K562 (cell line): Measurements from ENCODE around the gene VMP1. TPM values are rescaled to one million over a fixed set of nuclear protein-coding genes. Genes with fewer than 3 reads are reported as not detected.

Source experiments
- MEF2A ChIP-seq: IDR thresholded peaks from 2 replicates; pipeline ENCODE4 v1.6.1; 2011; ENCODE audit warnings: low read depth, mild to moderate bottlenecking, low read length, moderate library complexity; ENCODE audit not compliant: control insufficient read depth
- NCOA4 ChIP-seq: fragments of 450-650 bp; IDR thresholded peaks from 2 replicates; pipeline ENCODE4 v1.6.1; 2018; ENCODE audit warnings: mild to moderate bottlenecking; ENCODE audit not compliant: partially characterized antibody
- SIN3B ChIP-seq: fragments of 450-650 bp; IDR thresholded peaks from 2 replicates; pipeline ENCODE4 v1.6.1; 2017; ENCODE audit warnings: low read depth, mild to moderate bottlenecking, moderate library complexity
- TRIM28 ChIP-seq: fragments of 450-650 bp; IDR thresholded peaks from 2 replicates; pipeline ENCODE4 v1.6.1; 2017
- ZNF232 ChIP-seq: sonication (generic); formaldehyde crosslinking; IDR thresholded peaks from 2 replicates; pipeline ENCODE4 v1.8.0; 2022; ENCODE audit warnings: mild to moderate bottlenecking, missing genetic modification reagents
- polyA plus RNA-seq, 8 experiments: library from polyadenylated mRNA; depleted of rRNA in 4 of 8; stranded (reverse) in 5 of 8; unstranded in 3 of 8; fragments of >200 nt; fragmentation: Nextera tagmentation in 2 of 8; fragmentation: Illumina TruSeq in 1 of 8; extraction: Ambion mirVana in 2 of 8; extraction: Trizol in 1 of 8; gene quantifications; 2 replicates each; pipeline versions ENCODE4 v1.2.1 to v1.2.3, GENCODE V29; 2011 to 2014; ENCODE audit warnings: inconsistent platforms in 1 of 8, missing spikeins in 1 of 8
- total RNA-seq, 7 experiments: library from RNA; depleted of rRNA in 6 of 7; stranded (reverse); fragments of >200 nt in 6 of 7; fragmentation: Illumina TruSeq in 2 of 7; extraction: Trizol in 2 of 7; gene quantifications; 2 replicates each; pipeline versions ENCODE4 v1.2.1 to v1.2.3, GENCODE V29; 2011 to 2021; ENCODE audit warnings: low replicate concordance in 1 of 7
- TF ChIP-seq, protein P1 (sequence below): sonication (generic); formaldehyde crosslinking; IDR thresholded peaks from 2 replicates; pipeline ENCODE4 v1.8.0; 2023; ENCODE audit warnings: missing genetic modification reagents, mild to moderate bottlenecking, borderline replicate concordance
- TF ChIP-seq, protein P2 (sequence below): fragments of 250-450 bp; sonication (Bioruptor Pico); IDR thresholded peaks from 2 replicates; pipeline ENCODE4 v1.4.0; 2020; ENCODE audit warnings: mild to moderate bottlenecking
- TF ChIP-seq, protein P3 (sequence below): fragments of 450-650 bp; conservative IDR thresholded peaks from 2 replicates; pipeline ENCODE4 v1.6.1; 2016; ENCODE audit warnings: missing genetic modification characterization, low read depth, mild to moderate bottlenecking, control low read depth, missing compliant biosample characterization
- TF ChIP-seq, protein P4 (sequence below), 2 experiments: fragments of 150-350 bp in 1 of 2; IDR thresholded peaks; 2 replicates each; pipeline ENCODE4 v1.6.1; 2012 to 2016; ENCODE audit warnings: low read depth in 2 of 2, low read length in 2 of 2, mild to moderate bottlenecking in 1 of 2, moderate library complexity in 1 of 2

VMP1 gene
- total and polyA plus RNA-seq, 9 of the 15 experiments (the other 6 are each of a cell fraction or from before 2014, with no cell fraction given): 123 to 304 (median 151) TPM

DNA sequence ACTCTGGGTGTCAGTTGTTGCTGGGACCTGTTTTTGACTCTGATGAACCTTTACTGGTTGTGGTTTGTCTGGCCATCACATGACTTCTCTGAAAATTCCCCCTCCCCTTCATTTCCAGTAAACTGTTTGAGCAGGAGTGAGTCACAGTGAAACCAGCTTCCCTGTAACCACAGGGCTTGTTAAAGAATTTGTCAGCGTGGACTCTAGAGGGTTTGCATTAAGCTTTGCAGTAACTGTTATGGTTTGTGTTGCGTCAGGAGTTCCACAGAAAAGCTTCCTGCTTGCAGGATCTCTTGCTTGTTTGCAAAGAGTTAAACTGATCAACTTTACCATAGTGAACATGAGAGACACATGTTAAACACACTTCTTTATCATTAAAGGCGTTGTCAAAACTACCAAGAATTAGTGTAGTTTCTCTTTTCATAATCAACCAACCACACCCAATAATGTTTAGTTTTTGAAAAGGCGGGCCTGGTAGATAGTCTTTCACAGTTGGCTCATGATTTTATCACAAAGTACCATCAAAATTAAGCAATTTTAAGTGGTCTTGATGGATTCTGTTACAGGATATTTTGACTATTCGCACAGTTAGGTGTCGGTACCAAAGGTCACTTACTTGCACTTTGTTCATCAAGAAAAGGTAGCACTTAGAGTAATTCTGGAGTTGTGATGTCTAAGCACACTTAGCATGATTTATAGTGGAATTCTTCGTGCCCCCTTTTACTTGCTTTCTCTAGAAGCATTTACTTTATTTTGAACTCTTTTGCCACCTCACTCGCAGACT, 79.3 kb downstream of the VMP1 start (continued):
- TF ChIP-seq, protein P1, sequence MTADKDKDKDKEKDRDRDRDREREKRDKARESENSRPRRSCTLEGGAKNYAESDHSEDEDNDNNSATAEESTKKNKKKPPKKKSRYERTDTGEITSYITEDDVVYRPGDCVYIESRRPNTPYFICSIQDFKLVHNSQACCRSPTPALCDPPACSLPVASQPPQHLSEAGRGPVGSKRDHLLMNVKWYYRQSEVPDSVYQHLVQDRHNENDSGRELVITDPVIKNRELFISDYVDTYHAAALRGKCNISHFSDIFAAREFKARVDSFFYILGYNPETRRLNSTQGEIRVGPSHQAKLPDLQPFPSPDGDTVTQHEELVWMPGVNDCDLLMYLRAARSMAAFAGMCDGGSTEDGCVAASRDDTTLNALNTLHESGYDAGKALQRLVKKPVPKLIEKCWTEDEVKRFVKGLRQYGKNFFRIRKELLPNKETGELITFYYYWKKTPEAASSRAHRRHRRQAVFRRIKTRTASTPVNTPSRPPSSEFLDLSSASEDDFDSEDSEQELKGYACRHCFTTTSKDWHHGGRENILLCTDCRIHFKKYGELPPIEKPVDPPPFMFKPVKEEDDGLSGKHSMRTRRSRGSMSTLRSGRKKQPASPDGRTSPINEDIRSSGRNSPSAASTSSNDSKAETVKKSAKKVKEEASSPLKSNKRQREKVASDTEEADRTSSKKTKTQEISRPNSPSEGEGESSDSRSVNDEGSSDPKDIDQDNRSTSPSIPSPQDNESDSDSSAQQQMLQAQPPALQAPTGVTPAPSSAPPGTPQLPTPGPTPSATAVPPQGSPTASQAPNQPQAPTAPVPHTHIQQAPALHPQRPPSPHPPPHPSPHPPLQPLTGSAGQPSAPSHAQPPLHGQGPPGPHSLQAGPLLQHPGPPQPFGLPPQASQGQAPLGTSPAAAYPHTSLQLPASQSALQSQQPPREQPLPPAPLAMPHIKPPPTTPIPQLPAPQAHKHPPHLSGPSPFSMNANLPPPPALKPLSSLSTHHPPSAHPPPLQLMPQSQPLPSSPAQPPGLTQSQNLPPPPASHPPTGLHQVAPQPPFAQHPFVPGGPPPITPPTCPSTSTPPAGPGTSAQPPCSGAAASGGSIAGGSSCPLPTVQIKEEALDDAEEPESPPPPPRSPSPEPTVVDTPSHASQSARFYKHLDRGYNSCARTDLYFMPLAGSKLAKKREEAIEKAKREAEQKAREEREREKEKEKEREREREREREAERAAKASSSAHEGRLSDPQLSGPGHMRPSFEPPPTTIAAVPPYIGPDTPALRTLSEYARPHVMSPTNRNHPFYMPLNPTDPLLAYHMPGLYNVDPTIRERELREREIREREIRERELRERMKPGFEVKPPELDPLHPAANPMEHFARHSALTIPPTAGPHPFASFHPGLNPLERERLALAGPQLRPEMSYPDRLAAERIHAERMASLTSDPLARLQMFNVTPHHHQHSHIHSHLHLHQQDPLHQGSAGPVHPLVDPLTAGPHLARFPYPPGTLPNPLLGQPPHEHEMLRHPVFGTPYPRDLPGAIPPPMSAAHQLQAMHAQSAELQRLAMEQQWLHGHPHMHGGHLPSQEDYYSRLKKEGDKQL (CRISPR knock-in tag): no peak
- TF ChIP-seq MEF2A (peak; percentile 74), TRIM28 (0 out of 2 replicates have a peak, but pooled peaks have one; percentile 37), NCOA4 (no peak), SIN3B (no peak), ZNF232 (CRISPR knock-in tag) (no peak)
- TF ChIP-seq, protein P2, sequence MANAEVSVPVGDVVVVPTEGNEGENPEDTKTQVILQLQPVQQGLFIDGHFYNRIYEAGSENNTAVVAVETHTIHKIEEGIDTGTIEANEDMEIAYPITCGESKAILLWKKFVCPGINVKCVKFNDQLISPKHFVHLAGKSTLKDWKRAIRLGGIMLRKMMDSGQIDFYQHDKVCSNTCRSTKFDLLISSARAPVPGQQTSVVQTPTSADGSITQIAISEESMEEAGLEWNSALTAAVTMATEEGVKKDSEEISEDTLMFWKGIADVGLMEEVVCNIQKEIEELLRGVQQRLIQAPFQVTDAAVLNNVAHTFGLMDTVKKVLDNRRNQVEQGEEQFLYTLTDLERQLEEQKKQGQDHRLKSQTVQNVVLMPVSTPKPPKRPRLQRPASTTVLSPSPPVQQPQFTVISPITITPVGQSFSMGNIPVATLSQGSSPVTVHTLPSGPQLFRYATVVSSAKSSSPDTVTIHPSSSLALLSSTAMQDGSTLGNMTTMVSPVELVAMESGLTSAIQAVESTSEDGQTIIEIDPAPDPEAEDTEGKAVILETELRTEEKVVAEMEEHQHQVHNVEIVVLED (CRISPR knock-in tag): no peak
- TF ChIP-seq, protein P3, sequence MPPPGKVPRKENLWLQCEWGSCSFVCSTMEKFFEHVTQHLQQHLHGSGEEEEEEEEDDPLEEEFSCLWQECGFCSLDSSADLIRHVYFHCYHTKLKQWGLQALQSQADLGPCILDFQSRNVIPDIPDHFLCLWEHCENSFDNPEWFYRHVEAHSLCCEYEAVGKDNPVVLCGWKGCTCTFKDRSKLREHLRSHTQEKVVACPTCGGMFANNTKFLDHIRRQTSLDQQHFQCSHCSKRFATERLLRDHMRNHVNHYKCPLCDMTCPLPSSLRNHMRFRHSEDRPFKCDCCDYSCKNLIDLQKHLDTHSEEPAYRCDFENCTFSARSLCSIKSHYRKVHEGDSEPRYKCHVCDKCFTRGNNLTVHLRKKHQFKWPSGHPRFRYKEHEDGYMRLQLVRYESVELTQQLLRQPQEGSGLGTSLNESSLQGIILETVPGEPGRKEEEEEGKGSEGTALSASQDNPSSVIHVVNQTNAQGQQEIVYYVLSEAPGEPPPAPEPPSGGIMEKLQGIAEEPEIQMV (tag): no peak
- TF ChIP-seq, protein P4, sequence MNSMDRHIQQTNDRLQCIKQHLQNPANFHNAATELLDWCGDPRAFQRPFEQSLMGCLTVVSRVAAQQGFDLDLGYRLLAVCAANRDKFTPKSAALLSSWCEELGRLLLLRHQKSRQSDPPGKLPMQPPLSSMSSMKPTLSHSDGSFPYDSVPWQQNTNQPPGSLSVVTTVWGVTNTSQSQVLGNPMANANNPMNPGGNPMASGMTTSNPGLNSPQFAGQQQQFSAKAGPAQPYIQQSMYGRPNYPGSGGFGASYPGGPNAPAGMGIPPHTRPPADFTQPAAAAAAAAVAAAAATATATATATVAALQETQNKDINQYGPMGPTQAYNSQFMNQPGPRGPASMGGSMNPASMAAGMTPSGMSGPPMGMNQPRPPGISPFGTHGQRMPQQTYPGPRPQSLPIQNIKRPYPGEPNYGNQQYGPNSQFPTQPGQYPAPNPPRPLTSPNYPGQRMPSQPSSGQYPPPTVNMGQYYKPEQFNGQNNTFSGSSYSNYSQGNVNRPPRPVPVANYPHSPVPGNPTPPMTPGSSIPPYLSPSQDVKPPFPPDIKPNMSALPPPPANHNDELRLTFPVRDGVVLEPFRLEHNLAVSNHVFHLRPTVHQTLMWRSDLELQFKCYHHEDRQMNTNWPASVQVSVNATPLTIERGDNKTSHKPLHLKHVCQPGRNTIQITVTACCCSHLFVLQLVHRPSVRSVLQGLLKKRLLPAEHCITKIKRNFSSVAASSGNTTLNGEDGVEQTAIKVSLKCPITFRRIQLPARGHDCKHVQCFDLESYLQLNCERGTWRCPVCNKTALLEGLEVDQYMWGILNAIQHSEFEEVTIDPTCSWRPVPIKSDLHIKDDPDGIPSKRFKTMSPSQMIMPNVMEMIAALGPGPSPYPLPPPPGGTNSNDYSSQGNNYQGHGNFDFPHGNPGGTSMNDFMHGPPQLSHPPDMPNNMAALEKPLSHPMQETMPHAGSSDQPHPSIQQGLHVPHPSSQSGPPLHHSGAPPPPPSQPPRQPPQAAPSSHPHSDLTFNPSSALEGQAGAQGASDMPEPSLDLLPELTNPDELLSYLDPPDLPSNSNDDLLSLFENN (IDR thresholded peaks at IDR 0.05; ENCODE audit: low read depth in 2 of 2, low read length in 2 of 2): no peak
